Measurements from ENCODE around the gene TAS2R41.

GRCh38 chr7:143499743-143500348 is 22.2 kb downstream of the TAS2R41 start:
- TF ChIP-seq CTCF (IDR thresholded peaks at IDR 0.05) (no peak), POLR2A (IDR thresholded peaks at IDR 0.05) (no peak)
